ENCODE results near the gene METTL4. TPM values are rescaled to one million over a fixed set of nuclear protein-coding genes. Genes with fewer than 3 reads are reported as not detected.

The METTL4 gene
- total and polyA plus RNA-seq, 2 of the 8 experiments (the other 6 are each of a cell fraction or from before 2014, with no cell fraction given), result 8.5 to 11.5 TPM

DNA sequence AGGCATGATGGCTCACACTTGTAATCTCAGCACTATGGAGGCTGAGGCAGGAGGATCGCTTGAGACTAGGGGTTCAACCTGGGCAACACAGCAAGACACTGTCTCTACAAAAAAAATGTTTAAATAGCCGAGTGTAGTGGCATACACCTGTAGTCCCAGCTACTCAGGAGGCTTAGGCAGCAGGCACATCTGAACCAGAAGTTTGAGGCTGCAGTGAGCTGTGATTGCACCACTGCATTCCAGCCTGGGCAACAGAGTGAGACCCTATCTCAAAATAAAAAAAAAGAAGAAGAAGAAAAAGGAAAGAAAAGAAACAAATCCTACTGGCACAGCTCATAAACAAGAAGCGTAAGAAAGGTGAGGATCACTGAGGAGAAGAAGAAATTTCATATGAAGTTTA is 19.9 kb downstream of the METTL4 start:
- no peak overlapping the region for H2BK120ac ChIP-seq (replicated peaks; ENCODE audit: low read depth, low read length)
- no peak for TF ChIP-seq BRCA1 (IDR thresholded peaks at IDR 0.05; ENCODE audit: low read depth, low read length)
- TF ChIP-seq SUZ12 (IDR thresholded peaks at IDR 0.05; ENCODE audit: low read length), result no peak

More for the DNA sequence above, 19.9 kb downstream of the METTL4 start:
- Histone ChIP-seq H3K56ac (replicated peaks; ENCODE audit: insufficient read length, low read depth, low read length) (no peak overlapping the region), H3K9me3 (ENCODE audit: insufficient read depth in 2 of 2, low read depth in 1 of 2, low read length in 1 of 2) (no peaks in the 10 kb centered on the region), H3K4ac (replicated peaks; ENCODE audit: insufficient read length, low read depth, low read length) (no peak overlapping the region), H3K4me1 (replicated peaks in 1 of 4; ENCODE audit: control insufficient read depth in 3 of 4, insufficient read depth in 4 of 4, low read length in 3 of 4) (no peaks in the 10 kb centered on the region), H3K79me1 (ENCODE audit: low read depth, low read length) (no peaks in the 10 kb centered on the region), H2AK5ac (ENCODE audit: low read depth, low read length) (no peak overlapping the region), H3K23me2 (ENCODE audit: low read depth, low read length) (no peaks in the 10 kb centered on the region), H3K14ac (ENCODE audit: insufficient read length) (no peak overlapping the region), H3K36me3 (ENCODE audit: control insufficient read depth in 2 of 4, insufficient read depth in 4 of 4, low read length in 3 of 4) (peaks cover 0 to 4% (median 0%) of the 10 kb centered on the region in 4 experiments; a peak in 3 of 8 replicates), H2BK12ac (ENCODE audit: low read depth, low read length) (no peak overlapping the region), H4K5ac (ENCODE audit: insufficient read length, low read depth, low read length) (no peak overlapping the region), H4K91ac (replicated peaks; ENCODE audit: insufficient read length, low read length) (no peak overlapping the region), H3K9ac (replicated peaks in 1 of 4; ENCODE audit: extremely low read depth in 1 of 4, low read depth in 3 of 4, low read length in 3 of 4) (no peak overlapping the region), H3K27ac (ENCODE audit: low read depth, low read length) (no peak overlapping the region), H2BK15ac (ENCODE audit: low read length) (no peak overlapping the region), H3K4me2 (ENCODE audit: insufficient read depth in 1 of 2, low read depth in 2 of 2, low read length in 2 of 2) (no peak overlapping the region), H2AFZ (ENCODE audit: low read length) (no peak overlapping the region), H3K23ac (ENCODE audit: insufficient read length) (no peak overlapping the region), H3K79me2 (ENCODE audit: control insufficient read depth in 1 of 2, insufficient read depth in 2 of 2, low read length in 2 of 2) (no peaks in the 10 kb centered on the region), H4K20me1 (replicated peaks in 1 of 2; ENCODE audit: control insufficient read depth in 1 of 2, insufficient read depth in 2 of 2, low read length in 2 of 2) (no peaks in the 10 kb centered on the region), H3K4me3 (ENCODE audit: extremely low read depth in 1 of 4, insufficient read depth in 2 of 4, low read depth in 3 of 4, low read length in 4 of 4) (no peak overlapping the region), H2BK5ac (ENCODE audit: low read depth, low read length) (no peak overlapping the region), H3K18ac (ENCODE audit: extremely low read depth, low read length) (no peak overlapping the region), H3K27me3 (replicated peaks in 1 of 4; ENCODE audit: control insufficient read depth in 3 of 4, extremely low read depth in 1 of 4, insufficient read depth in 3 of 4, low read length in 3 of 4) (no peaks in the 10 kb centered on the region), H4K8ac (ENCODE audit: extremely low read depth, insufficient read depth, low read length) (no peak overlapping the region), H2BK20ac (ENCODE audit: low read length) (no peak overlapping the region)
- DNase-seq (ENCODE audit: low read depth in 1 of 2, low spot score in 2 of 2) (no peak), FAIRE-seq (no peak)
- WGBS, 2 experiments (ENCODE audit: extremely low coverage in 1 of 2, insufficient coverage in 1 of 2, insufficient read length in 1 of 2, insufficient replicate concordance in 2 of 2, low coverage in 1 of 2, low lambda C conversion rate in 2 of 2, missing lambda C conversion rate in 1 of 2), result 91% methylated on average over 3 of the region's 3 CpGs; no CpG with 5 or more reads in 1 of the 2 experiments
- ChIA-PET POLR2A (ENCODE audit: partially characterized antibody) (no interaction called here), CTCF (ENCODE audit: partially characterized antibody) (interaction anchor here (0.6 to 1.3 kb wide), 3 partner anchors 214 to 229 kb away, joined by 3 read pairs; no protein-coding TSS in a partner anchor)

Data from H1 (cell line).